ENCODE results near the gene ABCD1. TPM values are rescaled to one million over a fixed set of nuclear protein-coding genes. Genes with fewer than 3 reads are reported as not detected.

Gene ABCD1
- polyA plus RNA-seq, 3 donors, result 5.6 to 22.5 (median 5.8) TPM

GRCh38 chrX:153783378-153784013 is 58.8 kb downstream of the ABCD1 start:
- Mint-ChIP-seq H3K27me3 (ENCODE audit: low read depth in 3 of 3) (peaks cover 15 to 25% (median 18%) of the 10 kb centered on the region in 3 donors), H3K4me3 (no peak overlapping the region), H3K36me3 (peaks cover 27 to 36% of the 10 kb centered on the region in 2 donors), H3K9me3 (peaks cover 0 to 5% (median 0%) of the 10 kb centered on the region in 7 donors), H3K4me1 (no peaks in the 10 kb centered on the region), H3K27ac (peak overlapping the region in 2 of 7 donors; percentile 18 to 64)
- Histone ChIP-seq H3K9me3 (replicated peaks in 1 of 2; ENCODE audit: control insufficient read depth in 1 of 2, insufficient read depth in 1 of 2, low read length in 2 of 2) (no peaks in the 10 kb centered on the region), H3K36me3 (replicated peaks in 1 of 2; ENCODE audit: control insufficient read depth in 1 of 2, insufficient read depth in 2 of 2, low read length in 2 of 2) (peaks cover 32 to 33% of the 10 kb centered on the region in 2 donors), H3K27me3 (ENCODE audit: control insufficient read depth in 2 of 2, insufficient read depth in 2 of 2, low read length in 2 of 2) (peaks cover 0 to 23% of the 10 kb centered on the region in 2 donors), H3K4me2 (replicated peaks; ENCODE audit: extremely low read depth, low read length, poor library complexity, severe bottlenecking) (no peak overlapping the region), H3K4me3 (replicated peaks in 1 of 3; ENCODE audit: low read depth in 2 of 3, low read length in 3 of 3) (no peak overlapping the region), H3K4me1 (ENCODE audit: control insufficient read depth in 1 of 2, insufficient read depth in 2 of 2, low read length in 2 of 2) (no peaks in the 10 kb centered on the region), H3K27ac (ENCODE audit: low read depth in 1 of 2, low read length in 2 of 2) (no peak overlapping the region), H3K9ac (ENCODE audit: insufficient read depth, low read length, poor library complexity, severe bottlenecking) (no peak overlapping the region), H3K79me2 (ENCODE audit: insufficient read depth, low read length) (no peaks in the 10 kb centered on the region), H2AFZ (ENCODE audit: insufficient read depth, low read depth, low read length, poor library complexity, severe bottlenecking) (no peak overlapping the region), H4K20me1 (ENCODE audit: insufficient read depth, low read length) (peaks cover 14% of the 10 kb centered on the region)
- no peak for DNase-seq
- intact Hi-C loops (cut with micrococcal nuclease), result no loop called here
- no peak for TF ChIP-seq CTCF (IDR thresholded peaks at IDR 0.05)
- 52% methylated on average over 6 of the region's 24 CpGs for WGBS (ENCODE audit: insufficient coverage)

- no peak overlapping the region for H3K4me3 Mint-ChIP-seq
Observed at GRCh38 chrX:153784325-153784967, 59.8 kb downstream of the ABCD1 start.

More at GRCh38 chrX:153784325-153784967, 59.8 kb downstream of the ABCD1 start:
- Histone ChIP-seq H3K4me3 (replicated peaks in 1 of 3; ENCODE audit: low read depth in 2 of 3, low read length in 3 of 3) (no peak overlapping the region), H3K27ac (ENCODE audit: low read depth in 1 of 2, low read length in 2 of 2) (no peak overlapping the region), H4K20me1 (ENCODE audit: insufficient read depth, low read length) (peaks cover 20% of the 10 kb centered on the region), H3K27me3 (ENCODE audit: control insufficient read depth in 2 of 2, insufficient read depth in 2 of 2, low read length in 2 of 2) (peaks cover 0 to 23% of the 10 kb centered on the region in 2 donors), H3K9ac (ENCODE audit: insufficient read depth, low read length, poor library complexity, severe bottlenecking) (no peak overlapping the region), H3K9me3 (replicated peaks in 1 of 2; ENCODE audit: control insufficient read depth in 1 of 2, insufficient read depth in 1 of 2, low read length in 2 of 2) (no peaks in the 10 kb centered on the region), H3K4me2 (replicated peaks; ENCODE audit: extremely low read depth, low read length, poor library complexity, severe bottlenecking) (no peak overlapping the region), H3K79me2 (ENCODE audit: insufficient read depth, low read length) (no peaks in the 10 kb centered on the region), H3K4me1 (ENCODE audit: control insufficient read depth in 1 of 2, insufficient read depth in 2 of 2, low read length in 2 of 2) (no peaks in the 10 kb centered on the region), H2AFZ (ENCODE audit: insufficient read depth, low read depth, low read length, poor library complexity, severe bottlenecking) (no peak overlapping the region), H3K36me3 (replicated peaks in 1 of 2; ENCODE audit: control insufficient read depth in 1 of 2, insufficient read depth in 2 of 2, low read length in 2 of 2) (peaks cover 39 to 42% of the 10 kb centered on the region in 2 donors)
- H3K36me3 Mint-ChIP-seq, result peaks cover 32 to 45% of the 10 kb centered on the region in 2 donors
- H3K27me3 Mint-ChIP-seq (ENCODE audit: low read depth in 3 of 3), result peaks cover 11 to 22% (median 18%) of the 10 kb centered on the region in 3 donors
- DNase-seq, result no peak
- peaks cover 0 to 5% (median 0%) of the 10 kb centered on the region in 7 donors for H3K9me3 Mint-ChIP-seq
- intact Hi-C loops (cut with micrococcal nuclease), result no loop called here
- TF ChIP-seq CTCF (IDR thresholded peaks at IDR 0.05), result no peak
- no peaks in the 10 kb centered on the region for H3K4me1 Mint-ChIP-seq
- 98% methylated on average over 8 of the region's 27 CpGs for WGBS (ENCODE audit: insufficient coverage)
- peak overlapping the region in 1 of 7 donors; percentile 41 for H3K27ac Mint-ChIP-seq

All from CD14-positive monocyte (primary cell).